IPS-15b (cell line): ENCODE data around the gene JAG1.

Experiments used
- H3K27me3 ChIP-seq: one replicate; pipeline ENCODE4 v1.6.1; 2013; ENCODE audit warnings: low read length; ENCODE audit not compliant: control insufficient read depth, insufficient read depth
- H3K36me3 ChIP-seq: one replicate; pipeline ENCODE4 v1.6.1; 2013; ENCODE audit warnings: low read length; ENCODE audit not compliant: control insufficient read depth, insufficient read depth
- H3K4me1 ChIP-seq: one replicate; pipeline ENCODE4 v1.6.1; 2013; ENCODE audit warnings: mild to moderate bottlenecking, low read length; ENCODE audit not compliant: control insufficient read depth, insufficient read depth
- H3K4me3 ChIP-seq: one replicate; pipeline ENCODE4 v1.5.1; 2013; ENCODE audit warnings: low read depth, low read length
- H3K9ac ChIP-seq: one replicate; pipeline ENCODE4 v1.6.1; 2013; ENCODE audit warnings: low read depth, mild to moderate bottlenecking, low read length
- H3K9me3 ChIP-seq: one replicate; pipeline ENCODE4 v1.6.1; 2013; ENCODE audit warnings: mild to moderate bottlenecking, low read length; ENCODE audit not compliant: control insufficient read depth, insufficient read depth

Gene JAG1

DNA sequence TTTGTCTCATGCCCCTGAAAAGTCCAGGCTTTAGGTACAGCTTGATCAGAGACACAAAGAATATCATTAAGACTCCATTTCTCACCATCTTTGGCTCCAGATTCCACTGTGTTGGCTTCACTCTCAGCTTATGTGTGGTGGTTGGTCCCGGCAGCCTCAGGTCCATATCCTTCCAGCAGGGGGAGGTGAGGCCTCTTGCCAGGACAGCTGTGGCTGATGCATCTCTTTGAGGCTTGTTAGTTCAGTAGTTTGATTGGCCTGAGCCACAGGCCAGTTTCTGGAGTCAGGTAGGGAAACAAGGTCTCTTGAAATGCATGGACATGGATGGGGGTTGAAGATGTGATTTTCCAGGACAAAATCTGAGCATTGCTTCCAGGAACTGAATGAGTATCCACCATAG, 62.4 kb downstream of the JAG1 start:
- no peak overlapping the region for H3K9ac ChIP-seq
- H3K4me3 ChIP-seq, result no peak overlapping the region
- no peaks in the 10 kb centered on the region for H3K9me3 ChIP-seq
- no peaks in the 10 kb centered on the region for H3K27me3 ChIP-seq
- peaks cover 5% of the 10 kb centered on the region for H3K4me1 ChIP-seq
- no peaks in the 10 kb centered on the region for H3K36me3 ChIP-seq

GRCh38 chr20:10610251-10610650, 63.5 kb downstream of the JAG1 start:
- Histone ChIP-seq H3K36me3 (no peaks in the 10 kb centered on the region), H3K4me1 (peaks cover 5% of the 10 kb centered on the region), H3K9ac (no peak overlapping the region), H3K27me3 (no peaks in the 10 kb centered on the region), H3K9me3 (no peaks in the 10 kb centered on the region), H3K4me3 (no peak overlapping the region)

GRCh38 chr20:10609770-10610169, 64.0 kb downstream of the JAG1 start:
- Histone ChIP-seq H3K36me3 (no peaks in the 10 kb centered on the region), H3K9ac (no peak overlapping the region), H3K9me3 (no peaks in the 10 kb centered on the region), H3K4me3 (no peak overlapping the region), H3K27me3 (no peaks in the 10 kb centered on the region), H3K4me1 (peaks cover 5% of the 10 kb centered on the region)

GRCh38 chr20:10609276-10609675, 64.5 kb downstream of the JAG1 start:
- H3K27me3 ChIP-seq, result no peaks in the 10 kb centered on the region
- no peak overlapping the region for H3K9ac ChIP-seq
- H3K4me1 ChIP-seq, result peaks cover 5% of the 10 kb centered on the region
- no peak overlapping the region for H3K4me3 ChIP-seq
- no peaks in the 10 kb centered on the region for H3K36me3 ChIP-seq
- H3K9me3 ChIP-seq, result no peaks in the 10 kb centered on the region

GRCh38 chr20:10605547-10606195, 68.1 kb downstream of the JAG1 start:
- Histone ChIP-seq H3K27me3 (no peaks in the 10 kb centered on the region), H3K4me1 (no peaks in the 10 kb centered on the region), H3K4me3 (no peak overlapping the region), H3K9me3 (no peaks in the 10 kb centered on the region), H3K9ac (no peak overlapping the region), H3K36me3 (no peaks in the 10 kb centered on the region)

DNA sequence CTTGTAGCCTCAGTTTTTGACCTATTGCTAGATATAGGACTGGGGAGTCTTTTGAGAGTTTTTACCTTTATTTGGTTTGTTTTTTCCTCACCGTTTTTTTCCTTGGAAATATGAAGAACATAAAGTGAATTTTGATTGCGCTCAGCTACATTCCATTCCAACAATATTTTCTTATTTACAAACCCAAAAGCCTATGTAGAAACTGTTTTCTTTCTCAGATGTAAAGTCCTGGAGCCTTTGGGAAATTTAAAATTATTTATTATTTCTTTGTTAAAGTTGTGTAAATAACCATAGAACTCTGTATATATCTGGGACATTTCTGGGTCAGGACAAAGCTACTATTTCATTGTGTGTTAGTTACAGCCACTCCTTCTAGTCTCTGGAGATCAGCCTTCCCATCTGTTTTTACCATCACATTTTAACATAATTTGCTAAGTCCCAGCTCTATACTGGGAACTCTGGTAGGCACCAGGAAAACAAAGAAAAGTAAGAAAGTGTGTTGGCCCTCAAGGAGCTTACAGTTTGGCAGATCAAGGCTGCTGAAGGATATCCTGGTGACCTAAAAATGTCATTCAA, 68.8 kb downstream of the JAG1 start:
- no peaks in the 10 kb centered on the region for H3K36me3 ChIP-seq
- no peak overlapping the region for H3K9ac ChIP-seq
- H3K4me1 ChIP-seq, result no peaks in the 10 kb centered on the region
- no peaks in the 10 kb centered on the region for H3K9me3 ChIP-seq
- no peak overlapping the region for H3K4me3 ChIP-seq
- no peaks in the 10 kb centered on the region for H3K27me3 ChIP-seq

DNA sequence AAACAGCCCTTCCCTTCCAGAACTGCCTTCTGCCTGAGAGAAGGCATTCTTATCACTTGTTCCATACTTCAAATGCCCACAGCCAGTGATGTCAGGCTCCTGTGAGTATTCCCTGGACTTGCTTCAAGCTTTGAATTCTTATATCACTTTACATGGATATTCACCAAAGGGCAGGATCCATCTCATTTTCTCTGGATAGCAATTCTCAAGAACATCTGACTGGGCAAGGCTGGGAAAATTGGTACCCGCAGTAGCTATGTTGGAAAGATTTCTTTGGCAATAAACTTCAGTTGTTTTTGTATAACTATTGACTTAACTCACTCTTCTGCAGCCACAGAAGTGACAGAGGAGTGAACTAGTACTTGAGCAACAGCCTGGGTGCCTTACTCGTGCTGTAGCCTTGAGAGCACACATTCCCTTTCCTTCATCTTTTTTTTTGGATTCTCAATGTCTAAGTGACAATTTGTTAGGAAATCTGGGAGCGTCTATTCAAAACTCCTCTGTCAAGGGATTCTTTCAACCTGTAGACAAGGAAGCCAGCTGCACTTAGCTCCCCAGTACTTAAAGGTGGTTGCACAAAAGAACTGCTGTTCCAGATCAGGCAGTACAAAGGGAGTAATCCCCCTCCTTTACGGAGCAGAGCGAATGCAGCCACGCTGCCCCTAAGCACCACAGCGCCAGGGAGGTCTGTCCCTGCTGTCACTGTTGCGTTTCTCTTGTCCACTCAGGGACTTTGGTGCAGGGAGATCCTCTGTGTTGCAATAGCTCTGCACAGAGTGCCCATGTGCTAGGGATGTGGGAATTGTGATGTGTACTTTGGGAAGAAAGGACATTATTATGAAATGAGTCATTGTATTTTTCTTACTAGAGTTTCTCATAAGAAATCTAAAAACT, 69.6 kb downstream of the JAG1 start:
- Histone ChIP-seq H3K27me3 (no peaks in the 10 kb centered on the region), H3K4me3 (no peak overlapping the region), H3K9me3 (no peaks in the 10 kb centered on the region), H3K9ac (no peak overlapping the region), H3K4me1 (no peaks in the 10 kb centered on the region), H3K36me3 (no peaks in the 10 kb centered on the region)

GRCh38 chr20:10603378-10603777, 70.4 kb downstream of the JAG1 start:
- Histone ChIP-seq H3K27me3 (no peaks in the 10 kb centered on the region), H3K4me3 (no peak overlapping the region), H3K9ac (no peak overlapping the region), H3K36me3 (no peaks in the 10 kb centered on the region), H3K9me3 (no peaks in the 10 kb centered on the region), H3K4me1 (no peaks in the 10 kb centered on the region)

- no peak overlapping the region for H3K4me3 ChIP-seq
- H3K36me3 ChIP-seq, result no peaks in the 10 kb centered on the region
- H3K9ac ChIP-seq, result no peak overlapping the region
- H3K9me3 ChIP-seq, result no peaks in the 10 kb centered on the region
- no peaks in the 10 kb centered on the region for H3K27me3 ChIP-seq
- H3K4me1 ChIP-seq, result no peaks in the 10 kb centered on the region
Measured at GRCh38 chr20:10602221-10602871, 71.5 kb downstream of the JAG1 start.

DNA sequence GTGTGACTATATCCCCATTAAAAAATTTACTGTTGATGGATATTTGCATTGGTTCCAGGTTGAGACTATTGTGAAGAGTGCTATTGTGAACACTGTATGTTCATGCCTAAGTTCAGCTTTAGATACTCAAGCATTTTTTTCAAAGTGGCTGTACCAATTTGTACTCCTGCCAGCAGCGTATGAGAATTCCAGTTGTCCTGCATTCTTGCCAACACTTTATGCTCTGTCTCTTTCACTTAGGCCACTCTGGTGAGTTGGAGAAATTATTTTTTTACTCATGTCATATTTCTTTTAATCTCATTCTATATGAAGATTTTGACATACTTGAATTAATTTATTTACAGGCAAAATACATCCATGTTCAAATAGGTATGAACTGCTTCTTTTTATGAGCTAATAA, 76.2 kb downstream of the JAG1 start:
- H3K4me3 ChIP-seq, result no peak overlapping the region
- H3K4me1 ChIP-seq, result no peaks in the 10 kb centered on the region
- H3K9ac ChIP-seq, result no peak overlapping the region
- no peaks in the 10 kb centered on the region for H3K27me3 ChIP-seq
- no peaks in the 10 kb centered on the region for H3K9me3 ChIP-seq
- H3K36me3 ChIP-seq, result no peaks in the 10 kb centered on the region

DNA sequence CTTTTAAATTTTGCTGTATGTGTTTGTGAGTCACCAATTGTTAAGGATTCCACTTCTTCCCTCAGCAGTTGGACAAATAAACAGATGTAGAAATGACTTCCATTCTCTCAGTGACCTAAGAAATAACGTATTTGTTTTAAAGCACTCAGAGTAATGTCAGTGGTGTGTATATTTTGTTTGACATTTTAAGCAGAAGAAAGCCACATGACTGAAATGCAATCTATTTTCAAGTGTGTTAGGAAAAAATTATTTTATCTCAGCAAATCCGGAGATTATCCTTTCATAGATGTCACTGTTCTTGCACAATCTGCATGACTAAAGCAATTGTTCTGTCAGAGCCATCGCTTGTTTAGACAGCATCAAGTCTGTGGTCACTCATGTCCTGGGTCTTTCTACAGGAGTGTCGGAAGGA, 77.1 kb downstream of the JAG1 start:
- Histone ChIP-seq H3K9me3 (no peaks in the 10 kb centered on the region), H3K27me3 (no peaks in the 10 kb centered on the region), H3K4me3 (no peak overlapping the region), H3K36me3 (no peaks in the 10 kb centered on the region), H3K4me1 (no peaks in the 10 kb centered on the region), H3K9ac (no peak overlapping the region)
